ENCODE measurements around the gene NHEJ1. TPM values are rescaled to one million over a fixed set of nuclear protein-coding genes. Genes with fewer than 3 reads are reported as not detected.

Gene NHEJ1
- total RNA-seq, 1 donor from 2014 or later, result 8.6 TPM

DNA sequence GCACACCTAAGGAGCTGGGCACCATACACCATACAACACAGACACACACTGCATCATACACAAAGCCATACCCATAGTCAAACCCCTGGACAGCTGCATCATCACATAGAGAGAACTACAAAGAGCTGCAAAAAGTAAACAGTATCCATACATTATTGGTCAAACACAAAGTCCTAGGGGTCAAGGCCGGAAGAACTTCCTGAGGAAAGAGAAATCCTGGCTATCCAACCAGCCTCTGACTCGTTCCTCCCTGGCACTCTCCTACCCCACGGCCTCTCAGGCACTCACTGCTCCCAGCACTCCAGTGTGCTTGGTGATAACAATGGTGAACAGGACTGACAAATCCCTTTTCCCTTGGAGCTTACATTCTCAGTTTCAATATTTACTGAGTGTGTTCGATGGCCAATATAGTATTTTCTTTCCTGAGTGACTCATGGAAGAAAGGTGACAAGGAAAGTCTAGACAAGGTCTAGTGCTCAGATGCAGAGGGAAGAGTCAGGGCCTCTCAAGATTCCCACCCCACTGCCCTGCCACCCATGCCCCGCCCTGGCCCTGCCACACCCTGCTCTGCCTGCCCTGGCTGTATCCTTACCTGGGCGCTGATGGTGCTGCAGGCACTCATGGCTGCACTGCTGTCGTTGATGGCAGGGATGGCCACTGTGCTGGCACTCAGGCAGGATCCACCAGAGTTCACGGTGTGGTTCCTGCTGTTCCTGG is 122.7 kb downstream of the NHEJ1 start:
- DNase-seq (ENCODE audit: low spot score in 2 of 2) (no peak), FAIRE-seq (no peak)

GRCh38 chr2:219035942-219036341 is 124.7 kb downstream of the NHEJ1 start:
- FAIRE-seq (no peak), DNase-seq (ENCODE audit: low spot score in 2 of 2) (no peak)

DNA sequence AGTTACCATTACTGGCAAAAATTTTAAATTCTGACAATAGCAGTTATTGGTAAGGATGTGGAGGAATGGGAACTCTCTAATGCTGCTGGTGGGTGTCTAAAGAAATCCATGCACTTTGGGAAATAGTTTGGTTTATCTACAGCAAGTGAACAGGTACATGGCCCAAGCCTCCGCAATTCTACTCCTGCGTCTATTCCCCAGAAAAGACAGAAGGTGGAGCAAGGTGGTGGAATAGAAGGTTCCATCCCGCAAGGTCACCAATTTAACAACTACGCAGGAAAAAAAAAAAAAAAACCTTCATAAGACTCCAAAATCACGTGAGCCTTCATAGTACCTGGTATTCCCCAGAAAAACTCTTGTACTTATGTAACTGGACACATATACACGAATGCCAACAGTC is 125.8 kb downstream of the NHEJ1 start:
- FAIRE-seq, result no peak
- DNase-seq (ENCODE audit: low spot score in 2 of 2), result no peak

DNA sequence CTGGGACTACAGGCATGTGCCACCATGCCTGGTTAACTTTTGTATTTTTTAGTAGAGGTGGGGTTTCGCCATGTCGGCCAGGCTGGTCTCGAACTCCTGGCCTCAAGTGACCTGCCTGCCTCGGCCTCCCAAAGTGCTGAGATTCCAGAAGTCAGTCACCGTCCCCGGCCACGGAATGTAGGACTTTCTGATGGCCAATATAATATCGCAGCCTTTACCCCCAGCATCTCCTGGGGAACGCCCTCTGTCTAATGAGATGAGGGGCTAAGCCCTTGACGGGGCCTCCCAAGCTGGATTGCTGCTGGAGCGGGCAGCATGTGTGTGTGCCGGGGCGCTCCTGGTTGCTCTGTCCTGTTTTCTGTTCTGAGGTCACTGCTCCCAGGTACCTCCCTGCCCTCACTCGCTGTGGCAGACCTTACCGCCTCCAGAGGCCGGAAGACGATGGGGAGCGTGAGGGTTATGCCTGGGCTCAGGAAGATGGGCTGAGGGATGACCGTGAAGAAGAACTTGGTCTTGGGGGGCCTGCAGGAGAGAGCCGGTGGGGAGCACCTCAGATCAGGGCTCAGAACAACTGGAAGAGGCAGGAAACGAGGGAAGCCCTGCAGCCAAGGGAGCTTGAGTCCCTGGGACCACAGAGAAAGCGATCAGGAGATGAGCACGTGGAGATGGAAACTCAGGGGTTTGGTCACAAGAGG is 128.4 kb downstream of the NHEJ1 start:
- FAIRE-seq, result no peak
- DNase-seq (ENCODE audit: low spot score in 2 of 2), result no peak

DNA sequence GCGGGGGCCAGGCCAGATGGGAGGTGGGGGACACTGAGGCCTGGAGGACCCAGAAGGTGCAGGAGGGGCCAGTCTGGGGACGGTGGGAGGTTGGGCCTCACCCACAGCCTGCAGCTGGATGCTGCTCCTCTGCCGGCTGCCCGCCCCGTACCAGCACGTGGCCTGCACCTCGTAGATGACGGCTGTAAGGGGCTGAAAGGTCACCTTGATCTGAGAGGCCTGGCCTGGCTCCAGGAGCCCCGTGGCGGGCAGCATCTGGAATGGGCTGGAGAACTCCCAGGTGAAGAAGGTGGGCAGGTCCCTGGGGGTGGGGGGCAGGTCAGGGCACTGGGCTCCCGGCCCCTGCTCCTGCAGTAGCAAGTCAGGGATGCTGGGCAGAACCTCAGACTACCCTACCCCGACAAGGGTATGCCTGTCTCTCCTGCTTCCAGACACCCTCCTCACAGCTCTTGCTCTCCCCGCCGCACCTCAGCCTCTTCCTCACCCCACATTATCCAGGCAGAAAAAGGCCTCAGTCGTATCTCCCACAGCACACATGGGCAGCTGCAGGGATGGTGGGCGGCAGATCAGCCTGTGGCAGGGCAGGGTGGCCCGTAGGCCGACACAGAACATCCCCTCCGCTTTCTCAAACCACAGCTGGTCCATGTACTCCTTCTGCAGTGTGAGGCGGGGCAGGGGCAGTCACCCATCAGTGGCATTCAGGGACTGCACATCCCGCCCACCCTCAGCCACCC is 129.4 kb downstream of the NHEJ1 start:
- FAIRE-seq, result no peak
- no peak for DNase-seq (ENCODE audit: low spot score in 2 of 2)

- no peak for DNase-seq (ENCODE audit: low spot score in 2 of 2)
- FAIRE-seq, result no peak
Measured at GRCh38 chr2:219030177-219030940, 130.3 kb downstream of the NHEJ1 start.

DNA sequence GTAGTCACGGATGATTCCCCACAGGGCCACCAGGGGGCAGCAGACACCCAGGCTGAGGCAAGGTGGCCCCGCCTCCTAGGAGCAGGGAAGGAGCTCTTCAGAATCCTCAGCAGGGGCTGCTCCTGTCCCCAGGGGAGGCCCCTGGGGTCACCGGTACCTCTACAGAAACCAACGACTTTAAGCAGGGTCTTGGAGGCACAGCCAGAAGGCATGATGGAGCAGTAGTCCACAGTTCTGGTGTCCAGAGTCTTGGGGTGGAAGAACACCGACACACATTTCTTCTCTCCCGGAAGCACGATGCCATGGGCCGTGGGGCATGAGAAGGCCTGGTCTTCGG is 130.8 kb downstream of the NHEJ1 start:
- FAIRE-seq (no peak), DNase-seq (ENCODE audit: low spot score in 2 of 2) (peak; percentile 65 to 86)

- DNase-seq (ENCODE audit: low spot score in 2 of 2), result no peak
- FAIRE-seq, result no peak
Measured at GRCh38 chr2:219028996-219029828, 131.4 kb downstream of the NHEJ1 start.

GRCh38 chr2:219028141-219028540 is 132.5 kb downstream of the NHEJ1 start:
- DNase-seq (ENCODE audit: low spot score in 2 of 2) (no peak), FAIRE-seq (no peak)

GRCh38 chr2:219027511-219028055 is 133.0 kb downstream of the NHEJ1 start:
- no peak for DNase-seq (ENCODE audit: low spot score in 2 of 2)
- FAIRE-seq, result no peak

DNA sequence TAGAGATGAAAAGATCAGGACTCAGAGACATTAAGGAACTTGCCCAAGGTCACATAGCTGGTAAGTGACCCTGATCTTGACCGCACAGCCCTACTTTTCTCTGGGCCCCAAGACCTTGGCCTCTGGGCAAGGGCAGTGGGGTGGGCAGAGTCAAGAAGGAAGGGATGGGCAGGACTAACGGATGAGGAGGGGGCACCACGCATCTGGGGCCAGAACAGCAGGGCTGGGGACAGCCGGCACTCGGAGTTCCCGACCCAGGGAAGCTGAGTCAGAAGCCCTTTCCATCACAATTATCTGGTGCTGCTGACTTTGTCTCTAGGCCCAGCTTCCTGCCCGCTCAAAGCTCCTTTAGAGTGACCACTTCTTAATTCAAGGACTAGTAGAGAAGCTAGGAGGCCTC is 133.7 kb downstream of the NHEJ1 start:
- no peak for FAIRE-seq
- DNase-seq (ENCODE audit: low spot score in 2 of 2), result no peak

GRCh38 chr2:219025637-219026585 is 134.7 kb downstream of the NHEJ1 start:
- peak in 1 of 2 donors; percentile 59 for DNase-seq (ENCODE audit: low spot score in 2 of 2)
- FAIRE-seq, result peak; percentile 96

Small RNAs within 50 kb of the gene (small RNA-seq; reads per million reads assigned to genes)
- gene MIR3131 (not detected), gene RN7SL764P (not detected)

Other genes with a start within 250 kb of the NHEJ1 start
- gene CDK5R2, start 201.1 kb downstream of the NHEJ1 start, total RNA-seq, result 5.3 TPM
- not detected for gene FEV, start 175.6 kb downstream of the NHEJ1 start, total RNA-seq
- gene CRYBA2, start 167.4 kb downstream of the NHEJ1 start, total RNA-seq, result not detected
- gene CFAP65, start 119.3 kb downstream of the NHEJ1 start, total RNA-seq, result 0.82 TPM
- 0.41 TPM for gene IHH, start 99.9 kb downstream of the NHEJ1 start, total RNA-seq
- under 0.01 TPM for gene SLC23A3, start 9.2 kb upstream of the NHEJ1 start, total RNA-seq
- 32.2 TPM for gene CNPPD1, start 16.1 kb upstream of the NHEJ1 start, total RNA-seq
- gene RETREG2, start 17.5 kb upstream of the NHEJ1 start, total RNA-seq, result 73.4 TPM
- gene ZFAND2B, start 46.0 kb upstream of the NHEJ1 start, total RNA-seq, result 10.2 TPM
- gene ABCB6, start 58.1 kb upstream of the NHEJ1 start, total RNA-seq, result 28.1 TPM
- 19.6 TPM for gene ATG9A, start 68.8 kb upstream of the NHEJ1 start, total RNA-seq
- 34.2 TPM for gene ANKZF1, start 69.0 kb upstream of the NHEJ1 start, total RNA-seq
- 4.9 TPM for gene GLB1L, start 84.6 kb upstream of the NHEJ1 start, total RNA-seq
- 12.2 TPM for gene STK16, start 84.7 kb upstream of the NHEJ1 start, total RNA-seq
- gene TUBA4B, start 92.4 kb upstream of the NHEJ1 start, total RNA-seq, result not detected
- 2.0 TPM for gene TUBA4A, start 93.1 kb upstream of the NHEJ1 start, total RNA-seq
- 46.1 TPM for gene DNAJB2, start 118.6 kb upstream of the NHEJ1 start, total RNA-seq
- gene PTPRN, start 148.6 kb upstream of the NHEJ1 start, total RNA-seq, result 24.5 TPM
- 0.82 TPM for gene RESP18, start 171.9 kb upstream of the NHEJ1 start, total RNA-seq
- 13.9 TPM for gene DNPEP, start 227.1 kb upstream of the NHEJ1 start, total RNA-seq

Measured in frontal cortex (tissue), 4 donors.